PC-9 (cell line): ENCODE results near the gene NPTXR.

Source experiments
- EZH2 ChIP-seq: fragments of 200-600 bp; sonication (generic); IDR thresholded peaks from 2 replicates; pipeline ENCODE4 v1.8.0; 2017; ENCODE audit warnings: antibody characterized with exemption, low read depth
- TF ChIP-seq, protein P1 (sequence below): fragments of 200-600 bp; sonication (generic); conservative IDR thresholded peaks from 2 replicates; pipeline ENCODE4 v1.6.1; 2017; ENCODE audit warnings: mixed run types, antibody characterized with exemption, mild to moderate bottlenecking, moderate library complexity

DNA sequence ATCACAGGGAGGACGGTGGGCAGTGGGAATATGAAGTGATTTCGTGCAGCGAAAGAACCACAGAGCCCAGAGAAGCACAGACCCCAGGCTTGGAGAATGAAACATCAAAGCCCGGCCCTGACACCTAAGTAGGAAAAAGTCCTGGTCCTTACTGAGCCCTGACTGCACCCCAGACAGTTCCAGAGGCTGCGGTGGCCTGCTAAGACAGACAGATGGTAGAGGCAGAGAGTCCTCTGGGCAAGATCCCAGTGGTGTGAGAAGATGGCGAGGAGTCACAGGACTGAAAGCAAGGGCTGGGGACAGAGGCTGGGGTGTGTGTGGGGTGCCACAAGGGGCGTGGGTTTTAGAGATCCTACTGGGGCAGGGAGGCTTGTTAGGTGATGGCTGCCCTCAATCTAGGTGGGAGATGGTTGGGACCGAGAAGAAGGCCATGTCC is 24.5 kb upstream of the NPTXR start:
- TF ChIP-seq, protein P1, sequence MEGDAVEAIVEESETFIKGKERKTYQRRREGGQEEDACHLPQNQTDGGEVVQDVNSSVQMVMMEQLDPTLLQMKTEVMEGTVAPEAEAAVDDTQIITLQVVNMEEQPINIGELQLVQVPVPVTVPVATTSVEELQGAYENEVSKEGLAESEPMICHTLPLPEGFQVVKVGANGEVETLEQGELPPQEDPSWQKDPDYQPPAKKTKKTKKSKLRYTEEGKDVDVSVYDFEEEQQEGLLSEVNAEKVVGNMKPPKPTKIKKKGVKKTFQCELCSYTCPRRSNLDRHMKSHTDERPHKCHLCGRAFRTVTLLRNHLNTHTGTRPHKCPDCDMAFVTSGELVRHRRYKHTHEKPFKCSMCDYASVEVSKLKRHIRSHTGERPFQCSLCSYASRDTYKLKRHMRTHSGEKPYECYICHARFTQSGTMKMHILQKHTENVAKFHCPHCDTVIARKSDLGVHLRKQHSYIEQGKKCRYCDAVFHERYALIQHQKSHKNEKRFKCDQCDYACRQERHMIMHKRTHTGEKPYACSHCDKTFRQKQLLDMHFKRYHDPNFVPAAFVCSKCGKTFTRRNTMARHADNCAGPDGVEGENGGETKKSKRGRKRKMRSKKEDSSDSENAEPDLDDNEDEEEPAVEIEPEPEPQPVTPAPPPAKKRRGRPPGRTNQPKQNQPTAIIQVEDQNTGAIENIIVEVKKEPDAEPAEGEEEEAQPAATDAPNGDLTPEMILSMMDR: no peak
- no peak for TF ChIP-seq EZH2
